Measurements from ENCODE around the gene RBMY1J. TPM values are rescaled to one million over a fixed set of nuclear protein-coding genes. Genes with fewer than 3 reads are reported as not detected.
"Not testable (repeated sequence)": the region's sequence is repeated elsewhere in the genome, so short reads cannot be mapped to it uniquely, and the experiment has no call there.

RBMY1J gene
- not detected for polyA plus RNA-seq (2012; ENCODE audit: low read depth, missing spikeins)

DNA sequence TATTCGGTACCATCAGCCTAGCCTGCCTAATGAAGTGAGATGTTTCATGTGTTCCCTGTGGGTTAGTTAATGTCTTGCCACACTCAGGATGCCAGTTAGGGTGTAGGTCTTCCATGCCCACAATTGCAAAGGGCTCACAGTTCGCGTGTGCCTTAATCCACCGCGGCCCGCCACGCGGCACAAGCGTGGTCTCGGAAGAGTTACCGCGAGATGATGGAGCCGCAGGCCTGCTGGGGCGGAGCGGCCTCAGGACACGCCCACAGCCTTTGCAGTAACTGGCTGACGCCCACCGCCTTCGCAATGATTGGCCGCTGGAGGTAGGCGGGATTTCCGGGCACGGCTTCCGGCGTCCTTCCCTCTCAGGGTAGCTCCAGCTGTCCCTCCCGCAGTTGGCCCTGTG, at the start of gene RBMY1J:
Gene RBMY1J (plus strand): TSS at position 301 of the 400 bp plus-strand sequence. CDS start 2,038 bp downstream, outside the sequence.
- DNase-seq (ENCODE audit: insufficient read length, low spot score); FAIRE-seq: not testable (repeated sequence)

DNA sequence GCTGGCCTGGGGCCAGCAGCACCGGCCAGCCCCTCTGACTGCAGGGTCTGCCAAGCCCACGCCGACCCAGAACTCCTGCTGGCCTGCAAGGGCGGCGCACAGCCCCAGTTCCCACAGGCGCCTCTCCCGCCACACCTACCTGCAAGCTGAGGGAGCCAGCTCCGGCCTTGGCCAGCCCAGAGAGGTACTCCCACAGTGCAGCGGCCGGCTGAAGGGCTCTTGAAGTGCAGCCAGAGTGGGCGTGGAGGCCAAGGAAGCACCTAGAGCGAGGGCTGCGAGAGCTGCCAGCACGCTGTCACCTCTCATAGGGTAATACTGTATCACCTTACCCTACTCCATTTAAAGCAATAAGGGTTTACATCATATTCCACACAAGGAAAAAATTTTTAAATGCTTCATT, 35.8 kb upstream of the RBMY1J start:
- DNase-seq (ENCODE audit: insufficient read length, low spot score) = no peak
- no peak for FAIRE-seq
- no peak for TF ChIP-seq TAF1 (IDR thresholded peaks at IDR 0.05; ENCODE audit: low read depth, low read length)
- no peak for TF ChIP-seq PAX5 (IDR thresholded peaks at IDR 0.05; ENCODE audit: insufficient read depth, low read length, severe bottlenecking)
- no peak for TF ChIP-seq POLR2A (IDR thresholded peaks at IDR 0.05; ENCODE audit: low read depth, low read length)
- no peak for TF ChIP-seq POU2F2 (IDR thresholded peaks at IDR 0.05; ENCODE audit: low read depth, low read length)
- no peak for TF ChIP-seq SPI1 (IDR thresholded peaks at IDR 0.05; ENCODE audit: low read depth, low read length)

DNA sequence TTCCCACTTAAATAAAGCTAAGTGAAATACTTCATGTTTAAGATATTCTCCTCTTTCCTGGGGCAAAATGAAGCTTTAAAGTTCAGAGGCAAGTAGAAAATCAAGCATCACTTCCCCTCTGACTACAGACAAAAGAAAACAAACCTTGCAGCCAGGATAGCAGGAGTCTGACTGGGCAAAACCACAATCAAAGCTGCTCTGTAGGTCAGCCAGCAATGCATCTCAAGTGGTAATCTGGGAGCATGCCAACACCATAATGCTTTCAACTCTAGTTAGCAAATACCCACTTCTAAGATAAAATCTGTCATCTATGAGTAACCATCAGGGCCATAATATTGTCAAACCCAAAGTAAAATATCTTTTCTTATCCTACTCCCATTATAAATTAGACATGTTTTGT, 32.6 kb upstream of the RBMY1J start:
- FAIRE-seq (no peak), DNase-seq (ENCODE audit: insufficient read length, low spot score) (no peak)
- no peak for TF ChIP-seq POU2F2 (IDR thresholded peaks at IDR 0.05; ENCODE audit: low read depth, low read length)
- no peak for TF ChIP-seq POLR2AphosphoS5 (IDR thresholded peaks at IDR 0.05; ENCODE audit: low read depth, low read length)
- TF ChIP-seq PAX5 (IDR thresholded peaks at IDR 0.05; ENCODE audit: insufficient read depth, low read length, severe bottlenecking) = no peak
- TF ChIP-seq SPI1 (IDR thresholded peaks at IDR 0.05; ENCODE audit: low read depth, low read length) = no peak
- TF ChIP-seq TAF1 (IDR thresholded peaks at IDR 0.05; ENCODE audit: low read depth, low read length) = no peak
- TF ChIP-seq POLR2A (IDR thresholded peaks at IDR 0.05; ENCODE audit: low read depth, low read length) = no peak

DNA sequence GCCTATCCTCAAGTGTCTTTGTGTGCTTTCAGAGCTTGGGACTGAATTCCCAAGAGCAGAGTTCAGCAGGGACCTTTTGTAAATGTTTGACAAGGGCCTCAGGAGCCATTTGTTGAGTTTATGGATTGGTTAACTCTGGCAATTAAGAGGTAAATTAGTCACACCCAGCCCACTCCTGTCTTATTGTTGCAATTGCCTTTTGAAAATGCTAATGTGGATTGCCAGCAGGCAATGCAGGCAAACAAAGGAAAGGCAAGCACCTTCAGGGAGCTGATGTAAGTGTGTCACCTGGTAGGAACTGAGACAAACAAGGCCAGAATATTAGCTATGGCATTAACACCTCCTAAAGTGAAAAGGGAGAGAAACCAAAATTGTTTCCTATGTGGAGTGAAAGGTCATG, 29.7 kb upstream of the RBMY1J start:
- TF ChIP-seq POU2F2 (IDR thresholded peaks at IDR 0.05; ENCODE audit: low read depth, low read length) = no peak
- TF ChIP-seq SPI1 (IDR thresholded peaks at IDR 0.05; ENCODE audit: low read depth, low read length) = no peak
- no peak for TF ChIP-seq POLR2A (IDR thresholded peaks at IDR 0.05; ENCODE audit: low read depth, low read length)
- TF ChIP-seq TAF1 (IDR thresholded peaks at IDR 0.05; ENCODE audit: low read depth, low read length) = no peak
- no peak for TF ChIP-seq POLR2AphosphoS5 (IDR thresholded peaks at IDR 0.05; ENCODE audit: low read depth, low read length)
- TF ChIP-seq PAX5 (IDR thresholded peaks at IDR 0.05; ENCODE audit: insufficient read depth, low read length, severe bottlenecking) = no peak
- FAIRE-seq (peak; percentile 41), DNase-seq (ENCODE audit: insufficient read length, low spot score) (no peak)

DNA sequence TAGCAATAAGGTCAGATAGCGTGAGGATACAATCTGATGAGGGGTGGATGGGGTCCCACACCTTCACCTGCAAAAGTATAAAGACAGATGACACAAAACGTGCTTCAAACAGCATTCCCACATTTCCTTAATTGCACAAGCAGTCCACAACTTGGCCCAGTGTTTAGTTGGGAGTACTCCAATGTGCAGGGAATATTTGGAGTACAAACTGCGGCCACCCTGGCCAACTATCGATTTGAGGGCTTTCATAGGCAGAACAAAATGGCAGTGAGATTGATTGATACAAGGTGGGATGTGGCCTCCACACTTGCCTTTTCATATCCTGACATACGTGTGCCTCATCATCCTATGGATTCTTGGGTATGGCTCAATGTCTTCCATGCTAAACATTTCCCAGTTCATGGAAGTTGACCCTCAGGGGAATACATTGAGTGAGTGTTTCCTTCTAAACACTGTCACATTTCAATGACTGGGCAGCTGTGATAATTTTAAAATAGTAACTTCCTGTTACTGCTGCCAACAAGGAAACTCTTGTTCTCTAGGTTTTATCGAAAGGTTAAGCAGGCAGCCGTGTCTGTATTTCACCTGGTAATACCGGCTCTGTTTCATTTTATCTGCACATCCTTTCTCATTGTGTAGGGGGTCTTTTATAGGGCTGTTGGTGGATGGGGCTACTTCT, 41.6 kb downstream of the RBMY1J start:
- DNase-seq (ENCODE audit: insufficient read length, low spot score) = not testable (repeated sequence)
- peak; percentile 67 for FAIRE-seq

DNA sequence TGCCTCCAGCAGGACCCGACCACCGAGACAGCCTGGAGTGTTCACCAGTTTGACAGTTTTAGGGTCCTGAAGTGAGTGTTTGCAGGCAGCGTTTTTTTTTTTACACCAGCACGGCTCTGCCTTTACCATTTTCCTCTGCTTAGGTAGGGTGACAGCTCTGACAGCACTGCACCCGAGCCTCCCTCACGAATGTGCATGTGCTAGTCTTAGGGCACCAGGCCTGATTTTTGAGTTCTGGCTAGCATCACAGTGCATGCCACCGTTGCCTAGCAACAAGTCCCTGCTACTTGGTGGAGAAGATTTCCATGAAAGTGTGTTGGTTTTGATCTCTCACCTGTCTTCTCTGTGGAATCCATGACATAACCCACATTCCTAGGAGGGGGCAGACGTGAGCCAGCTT, 52.3 kb downstream of the RBMY1J start:
- not testable (repeated sequence) for FAIRE-seq

DNA sequence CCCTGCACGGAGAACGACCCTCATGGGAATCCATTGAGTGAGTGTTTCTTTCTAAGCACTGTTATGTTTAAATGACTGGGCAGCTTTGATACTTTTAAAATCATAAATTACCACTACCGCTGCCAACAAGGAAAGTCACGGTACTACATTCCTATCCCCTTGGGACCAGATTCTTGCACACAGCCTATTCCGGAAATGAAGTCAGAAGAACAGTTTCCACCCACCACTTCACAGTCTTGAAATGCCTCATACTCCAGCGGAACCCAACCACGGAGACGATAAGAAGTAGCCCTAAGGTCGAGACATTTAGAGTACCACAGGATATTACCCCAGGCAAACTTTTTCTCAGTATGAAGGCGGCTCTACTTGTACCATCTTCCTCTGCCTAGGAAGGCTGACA, 58.8 kb downstream of the RBMY1J start:
- DNase-seq (ENCODE audit: insufficient read length, low spot score); FAIRE-seq: not testable (repeated sequence)

More for the DNA sequence above, 52.3 kb downstream of the RBMY1J start:
- DNase-seq (ENCODE audit: insufficient read length, low spot score) = not testable (repeated sequence)
